GM21825 (cell line): ENCODE data around the gene CATSPER3.

ENCODE experiments used
- ATAC-seq: cut with Tn5 transposase; IDR thresholded peaks from one replicate; pipeline ENCODE4 v1.9.1; 2021; ENCODE audit warnings: mild to moderate bottlenecking, moderate library complexity; ENCODE audit not compliant: unreplicated experiment

The CATSPER3 gene

GRCh38 chr5:135009736-135010501 lies 42.2 kb downstream of the CATSPER3 start:
- no peak for ATAC-seq

DNA sequence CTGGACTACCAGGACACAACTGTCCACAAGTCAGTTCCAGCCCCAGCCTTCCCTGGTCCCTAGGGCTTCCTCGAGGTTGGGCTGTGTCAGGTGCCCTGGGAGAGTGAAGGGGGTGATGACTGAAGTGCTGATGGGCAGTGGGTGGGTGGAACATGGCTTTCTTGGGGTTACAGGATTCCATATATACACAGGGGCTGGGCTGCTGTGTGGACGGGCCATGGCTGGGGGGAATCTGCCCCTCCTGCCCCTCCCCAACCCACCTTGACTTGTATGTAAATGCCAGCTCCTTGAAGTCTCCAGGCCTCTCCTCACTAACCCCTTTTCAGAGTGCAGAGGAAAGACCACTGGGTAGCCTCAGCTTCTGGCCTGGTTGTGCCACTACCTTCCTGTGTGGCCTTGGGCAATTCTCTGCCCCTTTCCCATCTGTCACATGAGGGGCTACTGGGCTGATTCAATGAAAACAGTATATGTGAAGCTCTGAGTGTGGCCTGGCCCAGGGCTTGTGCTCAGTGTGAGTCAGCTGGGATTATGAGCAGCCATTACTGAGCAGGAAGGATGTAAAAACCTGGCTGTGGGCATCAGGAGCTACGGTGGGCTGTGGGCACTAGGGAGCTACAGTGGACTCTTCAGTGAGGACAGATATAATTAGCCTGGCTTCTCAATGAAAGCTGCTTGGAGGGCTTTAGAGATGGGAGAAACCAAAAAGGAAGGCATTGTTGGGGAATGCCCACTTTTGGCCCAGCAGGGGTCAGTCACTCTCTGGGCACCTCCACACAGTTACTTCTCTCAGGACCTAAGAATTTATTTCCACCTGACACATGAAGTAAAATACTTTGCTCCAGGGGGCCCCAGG lies 43.0 kb downstream of the CATSPER3 start:
- ATAC-seq, result no peak

GRCh38 chr5:135011355-135012032 lies 43.8 kb downstream of the CATSPER3 start:
- no peak for ATAC-seq

DNA sequence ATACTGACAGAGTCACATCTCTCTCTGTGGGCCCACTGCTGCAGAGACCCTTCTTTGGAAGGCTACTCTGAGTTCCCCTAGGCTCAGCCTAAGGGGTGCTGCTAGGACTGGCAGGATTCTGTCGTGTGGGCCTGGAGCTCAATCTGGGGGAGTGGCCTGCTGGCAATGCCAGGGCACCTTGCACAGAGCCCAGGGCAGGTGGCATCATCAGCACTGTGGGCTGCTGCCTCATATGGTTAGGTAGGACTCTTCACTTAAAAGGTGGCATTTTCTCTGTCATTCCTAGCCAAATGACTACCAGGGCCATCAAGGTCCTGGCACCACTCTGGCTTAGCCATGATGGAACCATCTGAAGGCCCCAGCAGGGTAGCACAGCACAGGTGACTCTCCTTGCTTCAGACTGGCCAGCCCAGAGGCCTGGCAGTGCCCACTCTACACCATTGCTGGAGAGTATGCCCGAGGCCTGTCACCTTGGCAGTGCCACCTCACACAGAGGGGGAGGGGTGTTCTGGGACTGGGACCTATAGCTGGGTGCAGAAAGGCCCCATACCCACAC lies 44.4 kb downstream of the CATSPER3 start:
- no peak for ATAC-seq

GRCh38 chr5:135012951-135013391 lies 45.3 kb downstream of the CATSPER3 start:
- ATAC-seq, result no peak

- no peak for ATAC-seq
Measured at GRCh38 chr5:135013445-135013844, 45.7 kb downstream of the CATSPER3 start.

DNA sequence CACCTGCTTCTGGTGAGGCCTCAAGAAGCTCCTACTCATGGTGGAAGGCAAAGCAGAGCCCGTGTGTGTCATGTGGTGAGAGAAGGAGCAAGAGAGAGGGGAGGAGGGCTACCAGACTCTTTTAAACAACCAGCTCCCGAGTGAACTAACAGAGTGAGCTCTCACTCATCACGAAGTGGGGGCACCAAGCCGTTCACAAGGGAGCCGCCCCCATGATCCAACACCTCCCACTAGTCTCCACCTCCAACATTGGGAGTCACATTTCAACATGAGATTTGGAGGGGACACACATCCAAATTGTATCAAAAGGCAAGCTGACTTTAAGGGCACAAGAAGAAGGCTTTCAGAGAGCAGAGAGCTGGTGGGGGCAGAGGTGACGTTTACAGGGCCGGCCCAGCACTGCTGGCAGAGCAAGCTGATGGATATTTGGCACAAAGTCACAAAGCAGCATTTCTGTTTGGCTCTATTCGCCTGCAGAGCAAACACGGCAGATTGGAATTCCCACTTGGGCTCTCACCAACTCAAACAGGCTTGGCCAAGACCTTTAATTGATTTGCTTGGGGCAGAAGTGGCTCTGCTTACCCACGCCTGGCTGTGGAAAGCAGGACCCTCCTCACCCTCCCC lies 46.4 kb downstream of the CATSPER3 start:
- ATAC-seq, result no peak

DNA sequence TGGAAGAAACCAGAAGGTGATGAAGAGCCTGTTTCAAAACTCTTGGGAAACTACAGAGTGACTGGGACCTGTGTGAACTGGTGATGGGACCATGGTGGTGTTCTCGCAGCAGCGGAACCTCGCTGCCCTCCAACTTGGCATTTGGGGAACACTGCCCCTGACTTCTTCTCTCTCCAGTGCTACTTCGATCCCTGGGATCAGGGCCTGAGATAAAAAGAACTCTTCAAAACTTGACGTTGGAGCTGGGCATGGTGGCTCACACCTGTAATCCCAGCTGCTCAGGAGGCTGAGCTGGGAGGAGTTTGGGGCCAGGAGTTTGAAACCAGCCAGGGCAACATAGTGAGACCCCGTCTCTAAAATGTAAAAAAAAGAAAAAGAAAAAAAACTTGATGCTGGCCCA lies 48.2 kb downstream of the CATSPER3 start:
- no peak for ATAC-seq

DNA sequence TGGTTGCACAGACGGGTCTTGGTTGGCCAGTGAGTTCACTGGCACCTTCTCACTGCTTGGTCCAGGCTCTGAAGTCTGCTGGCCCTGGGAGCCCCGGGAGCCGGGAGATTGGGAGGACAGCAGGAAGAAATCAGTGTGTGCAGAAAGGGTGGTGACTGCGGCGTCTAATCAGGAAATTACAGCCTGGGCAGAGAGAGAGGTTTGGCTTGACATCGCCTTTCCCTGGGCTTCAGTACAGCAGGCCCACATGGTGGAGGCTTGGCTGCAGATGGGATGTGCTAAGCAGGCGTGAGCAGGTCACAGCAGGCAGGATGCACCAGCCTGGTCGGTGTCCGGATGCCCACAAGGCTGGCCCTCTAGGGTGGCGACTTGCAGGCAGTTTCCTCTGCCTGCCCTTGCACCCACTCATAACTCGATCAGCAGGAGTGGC lies 49.2 kb downstream of the CATSPER3 start:
- ATAC-seq, result no peak

DNA sequence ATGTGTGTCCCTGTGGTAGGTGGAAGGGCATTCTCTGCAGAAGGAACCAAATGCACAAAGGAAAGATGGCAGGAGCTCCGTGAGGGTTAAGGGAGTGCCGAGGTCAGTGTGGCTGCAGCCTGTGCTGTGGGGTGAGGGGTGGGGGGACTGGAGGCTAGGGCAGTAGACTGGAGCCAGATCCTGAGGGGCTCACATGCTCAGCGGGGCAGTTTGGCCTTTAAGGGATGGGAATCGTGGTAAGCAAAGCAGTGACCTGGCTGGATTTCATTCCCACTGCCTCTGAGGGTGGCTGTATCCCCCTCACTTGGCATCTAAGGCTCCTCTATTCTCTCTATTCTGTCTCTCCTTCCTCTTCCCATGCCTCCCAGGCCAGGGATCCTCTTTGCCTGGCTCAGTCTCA lies 50.8 kb downstream of the CATSPER3 start:
- ATAC-seq, result no peak

DNA sequence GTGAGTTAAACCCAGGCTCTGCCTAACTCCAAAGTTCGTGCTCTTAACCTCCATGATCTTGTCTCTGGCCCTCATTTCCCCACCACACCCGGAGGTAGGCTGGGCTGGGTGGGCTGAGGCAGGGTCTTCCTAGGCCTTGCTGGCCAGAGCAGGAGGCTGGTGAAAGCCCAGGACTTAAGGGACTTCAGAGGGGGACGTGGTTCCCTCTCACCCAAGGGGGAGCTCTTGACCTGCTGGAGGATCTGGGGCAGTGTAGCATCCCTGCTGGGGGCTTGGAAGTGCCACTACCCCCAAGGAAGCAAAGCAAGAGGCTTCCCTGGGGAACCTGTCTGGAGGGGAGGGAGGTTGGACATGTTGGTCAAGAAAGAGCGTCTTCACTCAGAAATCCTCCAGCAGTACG lies 51.6 kb downstream of the CATSPER3 start:
- ATAC-seq, result no peak

- ATAC-seq, result no peak
Measured at GRCh38 chr5:135020111-135020895, 52.6 kb downstream of the CATSPER3 start.

- ATAC-seq, result no peak
Measured at GRCh38 chr5:135024956-135025729, 57.4 kb downstream of the CATSPER3 start.

DNA sequence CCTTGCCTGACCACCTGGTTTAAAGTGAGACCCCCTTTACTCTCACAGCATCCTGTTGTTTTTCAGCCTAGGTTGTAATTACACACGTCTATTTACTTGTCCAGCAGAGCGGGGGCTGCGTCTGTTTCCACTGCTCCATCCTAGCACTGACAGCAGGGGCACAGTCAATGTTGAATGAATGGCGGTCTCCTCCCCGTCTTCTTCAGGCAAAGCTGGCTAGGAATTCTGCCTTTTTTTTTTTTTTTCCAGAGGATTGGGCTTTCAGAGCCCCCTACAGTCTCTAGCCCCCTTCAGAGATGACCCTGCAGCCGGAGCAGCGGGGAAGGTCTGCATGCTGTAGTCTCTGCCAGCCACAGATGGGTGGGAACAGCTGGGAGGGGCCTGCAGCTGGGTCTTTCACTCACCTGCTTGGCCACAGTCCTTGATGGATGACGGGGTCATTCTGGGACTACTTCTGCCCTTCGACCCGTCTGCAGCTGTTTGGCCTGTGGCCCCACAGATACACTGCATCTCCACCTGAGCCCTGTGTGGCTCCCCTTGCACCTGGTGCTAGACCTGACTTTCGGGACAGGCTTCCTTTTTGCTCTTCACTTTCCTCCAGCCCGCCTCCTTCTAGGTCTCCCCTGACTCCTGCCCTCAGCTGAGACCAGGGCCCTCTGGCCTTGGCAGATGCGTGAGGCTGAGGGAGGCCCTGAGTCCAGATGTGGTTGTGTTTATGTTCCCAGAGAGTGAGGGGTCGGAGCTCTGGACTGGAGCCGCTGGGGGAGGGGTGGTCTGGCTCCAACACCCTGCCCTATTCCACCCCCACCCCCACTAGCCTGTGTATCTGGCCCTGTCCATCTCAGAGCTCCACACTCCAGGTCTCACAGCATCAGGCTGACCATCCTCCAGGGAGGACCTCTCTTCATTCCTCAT lies 58.3 kb downstream of the CATSPER3 start:
- no peak for ATAC-seq

- ATAC-seq, result no peak
Measured at GRCh38 chr5:135026645-135027265, 59.0 kb downstream of the CATSPER3 start.

DNA sequence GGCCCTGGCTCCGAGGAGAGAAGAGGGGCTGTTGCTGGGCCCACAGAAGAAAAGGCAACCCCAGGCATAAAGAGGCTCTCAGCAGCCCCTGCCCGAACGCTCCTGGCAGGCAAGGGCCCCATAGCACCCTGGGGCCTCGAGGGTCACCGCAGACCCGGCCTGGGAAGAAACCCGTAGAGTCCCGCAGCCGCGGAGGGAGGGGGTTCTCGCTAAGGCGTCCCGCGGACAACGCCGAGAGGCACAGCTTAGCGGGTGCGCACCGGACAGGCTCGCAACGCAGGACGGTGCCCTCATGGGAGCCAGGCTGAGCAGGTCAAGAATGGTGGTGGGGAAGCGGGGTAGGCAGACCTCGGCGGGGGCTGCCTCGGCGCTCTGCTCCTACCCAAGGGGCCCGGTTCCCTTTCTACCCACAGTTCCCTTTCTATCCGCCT lies 59.6 kb downstream of the CATSPER3 start:
- no peak for ATAC-seq
